ENCODE measurements around the gene CFHR2.

The CFHR2 gene

DNA sequence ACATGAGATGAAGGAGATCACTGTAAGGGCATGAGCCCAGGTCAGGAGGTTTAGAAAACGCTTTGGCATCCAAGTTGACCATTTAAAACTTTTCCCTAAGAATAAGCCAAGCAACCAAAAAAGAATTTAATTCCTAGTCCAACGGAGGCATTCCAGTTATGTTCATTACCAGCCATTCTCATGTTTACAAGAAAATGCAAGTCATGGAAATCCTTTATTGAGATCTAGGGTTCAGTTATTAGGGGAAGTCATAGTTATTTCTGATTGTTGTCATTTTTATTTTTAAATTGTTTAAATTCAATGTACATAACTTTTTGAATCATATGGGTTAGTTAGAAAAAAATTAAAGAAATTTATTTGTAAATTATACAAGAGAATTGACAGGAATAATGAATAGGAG lies 58.3 kb downstream of the CFHR2 start:
- DNase-seq (ENCODE audit: low read depth, low spot score) = no peak

- DNase-seq (ENCODE audit: low read depth, low spot score) = no peak
These were observed 59.6 kb downstream of the CFHR2 start for GRCh38 chr1:197003132-197003531.

GRCh38 chr1:197008861-197009260 lies 65.3 kb downstream of the CFHR2 start:
- DNase-seq (ENCODE audit: low read depth, low spot score) = no peak

Measured in iPS DF 19.7 (cell line).